ENCODE measurements around the gene DDR1. TPM values are rescaled to one million over a fixed set of nuclear protein-coding genes. Genes with fewer than 3 reads are reported as not detected.
A peak's percentile ranks its signal among the peaks of the same experiment; 100 is the strongest.

The DDR1 gene
- total RNA-seq, 3 donors from 2014 or later = 145 to 336 (median 271) TPM

GRCh38 chr6:30880698-30881252 is 3.5 kb upstream of the DDR1 start:
- intact Hi-C loops (cut with DNase I, micrococcal nuclease) = loop anchor here (10.0 kb wide), 1 partner anchor 136 kb away; the partner anchor contains the start of genes FLOT1 (in 2 of the 2) and IER3 (in 2 of the 2)
- no peak for ATAC-seq
- no peaks in the 10 kb centered on the region for H3K36me3 ChIP-seq (ENCODE audit: low read depth)
- no peaks in the 10 kb centered on the region for H3K9me3 ChIP-seq
- H3K4me1 ChIP-seq (ENCODE audit: low read depth) = peaks cover 21% of the 10 kb centered on the region
- TF ChIP-seq CTCF (IDR thresholded peaks at IDR 0.05) = no peak
- H3K4me3 ChIP-seq = no peak overlapping the region
- DNase-seq = no peak

GRCh38 chr6:30881392-30882203 is 2.7 kb upstream of the DDR1 start:
- Histone ChIP-seq H3K4me1 (ENCODE audit: low read depth) (peaks cover 27% of the 10 kb centered on the region), H3K9me3 (no peaks in the 10 kb centered on the region), H3K36me3 (ENCODE audit: low read depth) (no peaks in the 10 kb centered on the region), H3K4me3 (no peak overlapping the region)
- no peak for TF ChIP-seq CTCF (IDR thresholded peaks at IDR 0.05)
- ATAC-seq (no peak), DNase-seq (peak in 1 of 3 donors; percentile 24)
- intact Hi-C loops (cut with DNase I, micrococcal nuclease) = loop anchor here (10.0 kb wide), 1 partner anchor 137 kb away; the partner anchor contains the start of genes FLOT1 (in 2 of the 2) and IER3 (in 2 of the 2)

- H3K9me3 ChIP-seq = no peaks in the 10 kb centered on the region
- TF ChIP-seq CTCF (IDR thresholded peaks at IDR 0.05) = no peak
- no peak for ATAC-seq
- H3K4me3 ChIP-seq = no peak overlapping the region
- peaks cover 31% of the 10 kb centered on the region for H3K4me1 ChIP-seq (ENCODE audit: low read depth)
- intact Hi-C loops (cut with DNase I, micrococcal nuclease) = loop anchor here (10.0 kb wide), 1 partner anchor 137 kb away; the partner anchor contains the start of genes FLOT1 (in 2 of the 2) and IER3 (in 2 of the 2)
- no peaks in the 10 kb centered on the region for H3K36me3 ChIP-seq (ENCODE audit: low read depth)
- DNase-seq = peak in 1 of 3 donors; percentile 28
Measured at GRCh38 chr6:30882204-30882758, 2.0 kb upstream of the DDR1 start.

- intact Hi-C loops (cut with DNase I, micrococcal nuclease) = loop anchor here (10.0 kb wide), 1 partner anchor 138 kb away; the partner anchor contains the start of genes FLOT1 (in 2 of the 2) and IER3 (in 2 of the 2)
- DNase-seq = peak; percentile 89 to 91 (median 90)
- peak overlapping the region; percentile 3 for H3K4me3 ChIP-seq
- ATAC-seq = peak; percentile 66
- no peaks in the 10 kb centered on the region for H3K36me3 ChIP-seq (ENCODE audit: low read depth)
- no peak for TF ChIP-seq CTCF (IDR thresholded peaks at IDR 0.05)
- H3K9me3 ChIP-seq = no peaks in the 10 kb centered on the region
- peaks cover 28% of the 10 kb centered on the region for H3K4me1 ChIP-seq (ENCODE audit: low read depth)
Measured at GRCh38 chr6:30882759-30883684, 1.3 kb upstream of the DDR1 start.
